NCI-H1048 (cell line): Measurements from ENCODE around the gene ELF4.

Experiments
- DNase-seq: peaks from one replicate; lab custom pipeline; 2025; lab: John Stamatoyannopoulos, UW

The ELF4 gene

GRCh38 chrX:130083656-130084382 lies 26.5 kb downstream of the ELF4 start:
- no peak for DNase-seq

GRCh38 chrX:130083107-130083490 lies 27.2 kb downstream of the ELF4 start:
- DNase-seq, result no peak

- DNase-seq, result no peak
Observed at GRCh38 chrX:130082244-130083106, 27.8 kb downstream of the ELF4 start.

GRCh38 chrX:130081421-130082045 lies 28.8 kb downstream of the ELF4 start:
- no peak for DNase-seq

GRCh38 chrX:130080791-130081367 lies 29.4 kb downstream of the ELF4 start:
- no peak for DNase-seq

- DNase-seq, result no peak
Observed at GRCh38 chrX:130079824-130080406, 30.4 kb downstream of the ELF4 start.

- DNase-seq, result no peak
Observed at GRCh38 chrX:130075777-130076176, 34.5 kb downstream of the ELF4 start.

- DNase-seq, result no peak
Observed at GRCh38 chrX:130072345-130072740, 38.0 kb downstream of the ELF4 start.

- no peak for DNase-seq
Observed at GRCh38 chrX:130071611-130072344, 38.5 kb downstream of the ELF4 start.

GRCh38 chrX:130066975-130067615 lies 43.2 kb downstream of the ELF4 start:
- no peak for DNase-seq

- peak; percentile 25 for DNase-seq
Observed at GRCh38 chrX:130060122-130061069, 49.9 kb downstream of the ELF4 start.

- no peak for DNase-seq
Observed at GRCh38 chrX:130058652-130059051, 51.6 kb downstream of the ELF4 start.

- DNase-seq, result no peak
Observed at GRCh38 chrX:130057209-130057608, 53.1 kb downstream of the ELF4 start.

GRCh38 chrX:130055899-130056298 lies 54.4 kb downstream of the ELF4 start:
- DNase-seq, result no peak

GRCh38 chrX:130055103-130055502 lies 55.2 kb downstream of the ELF4 start:
- DNase-seq, result no peak

GRCh38 chrX:130053236-130053635 lies 57.1 kb downstream of the ELF4 start:
- no peak for DNase-seq

GRCh38 chrX:130051176-130051845 lies 59.0 kb downstream of the ELF4 start:
- no peak for DNase-seq

GRCh38 chrX:130049821-130050220 lies 60.5 kb downstream of the ELF4 start:
- no peak for DNase-seq

GRCh38 chrX:130048686-130049222 lies 61.5 kb downstream of the ELF4 start:
- no peak for DNase-seq
